ENCODE measurements around the gene MSI2.

Gene MSI2

GRCh38 chr17:57554826-57555635 lies 298.7 kb downstream of the MSI2 start:
- DNase-seq (ENCODE audit: low read depth, low spot score) = no peak

DNA sequence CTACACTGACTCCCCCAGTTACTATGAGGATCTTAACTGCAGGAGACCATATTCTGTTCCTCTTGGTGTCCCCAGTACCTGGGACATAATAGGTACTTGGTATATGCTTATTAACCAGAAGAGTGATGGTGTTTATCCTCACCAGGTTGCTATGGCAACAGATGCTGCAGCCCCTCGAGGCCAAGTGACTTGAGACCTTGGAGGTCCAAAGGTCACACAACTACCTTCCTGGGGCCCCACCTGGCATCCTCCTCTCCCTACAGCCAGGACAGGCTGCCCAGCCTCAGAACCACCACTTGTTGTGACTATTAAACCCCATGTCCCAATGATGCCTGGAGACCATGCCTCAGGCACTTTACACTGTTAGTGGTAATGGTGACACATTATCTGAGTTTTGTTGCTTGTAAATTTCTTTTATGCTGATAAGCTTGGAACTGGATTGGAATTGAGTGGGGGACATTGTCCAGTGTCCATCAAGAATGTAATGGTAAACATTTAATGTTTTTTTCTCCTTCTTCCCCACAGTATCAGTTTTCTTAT lies 299.4 kb downstream of the MSI2 start:
- no peak for DNase-seq (ENCODE audit: low read depth, low spot score)

DNA sequence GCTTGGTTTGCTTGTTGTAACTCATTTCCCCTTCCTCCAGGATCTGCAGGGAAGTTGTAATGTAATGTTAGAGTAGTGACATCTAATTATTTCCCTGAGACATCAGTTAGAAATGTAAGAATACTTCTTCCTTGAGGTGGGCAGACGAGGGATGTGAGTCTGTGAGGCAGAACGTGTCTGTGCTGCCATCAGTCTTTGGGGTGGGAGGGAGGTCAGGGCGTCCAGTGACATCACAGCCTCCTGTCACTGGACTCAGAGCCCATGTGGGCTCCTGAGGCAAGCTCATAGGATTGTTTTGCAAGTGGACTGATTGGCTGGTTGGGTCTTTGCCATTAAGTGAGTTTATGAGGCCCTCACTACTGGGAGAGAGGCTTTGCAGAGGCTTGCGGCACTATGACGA lies 300.0 kb downstream of the MSI2 start:
- DNase-seq (ENCODE audit: low read depth, low spot score) = no peak

- no peak for DNase-seq (ENCODE audit: low read depth, low spot score)
These were observed 300.7 kb downstream of the MSI2 start for GRCh38 chr17:57556977-57557376.

DNA sequence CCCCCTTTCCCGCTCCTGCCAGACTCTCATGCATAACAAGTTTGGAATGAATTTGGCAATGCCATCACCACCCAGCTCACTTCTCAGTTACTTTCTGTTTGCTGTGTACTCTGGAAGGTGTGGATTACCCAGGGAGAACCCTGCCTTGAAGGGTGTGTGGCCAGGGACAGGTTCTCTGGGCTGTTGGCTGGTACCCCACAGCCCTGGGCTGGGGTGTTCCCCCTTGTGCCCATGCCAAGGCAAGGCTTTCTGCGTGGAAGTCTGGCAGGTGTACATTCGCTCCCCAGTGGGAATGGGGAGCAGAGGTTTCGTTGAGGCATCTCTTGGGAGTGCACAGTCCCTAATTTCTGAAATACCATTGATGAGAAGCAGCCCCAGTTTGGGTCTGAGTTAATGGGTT lies 301.1 kb downstream of the MSI2 start:
- DNase-seq (ENCODE audit: low read depth, low spot score) = no peak

- DNase-seq (ENCODE audit: low read depth, low spot score) = no peak
These were observed 301.7 kb downstream of the MSI2 start for GRCh38 chr17:57557834-57558681.

DNA sequence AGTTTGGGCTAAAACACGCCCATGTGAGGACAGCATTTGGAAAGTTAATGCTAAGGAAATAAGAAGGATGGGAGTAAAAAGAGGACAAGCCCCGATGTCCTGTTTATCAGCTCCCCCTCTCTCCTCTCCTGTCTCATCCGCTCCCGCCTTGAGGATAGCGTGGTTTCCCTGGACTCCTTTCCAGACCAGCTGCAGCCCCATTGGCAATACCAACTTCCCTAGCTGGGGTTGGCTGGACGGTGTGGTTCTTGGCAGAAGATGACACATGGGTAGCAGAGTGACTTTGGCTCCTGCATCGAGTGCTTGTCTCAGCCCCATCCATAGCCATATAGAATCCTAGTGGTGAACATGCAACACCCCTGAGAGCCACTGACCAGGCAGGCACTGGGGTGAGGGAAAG lies 302.9 kb downstream of the MSI2 start:
- DNase-seq (ENCODE audit: low read depth, low spot score) = no peak

DNA sequence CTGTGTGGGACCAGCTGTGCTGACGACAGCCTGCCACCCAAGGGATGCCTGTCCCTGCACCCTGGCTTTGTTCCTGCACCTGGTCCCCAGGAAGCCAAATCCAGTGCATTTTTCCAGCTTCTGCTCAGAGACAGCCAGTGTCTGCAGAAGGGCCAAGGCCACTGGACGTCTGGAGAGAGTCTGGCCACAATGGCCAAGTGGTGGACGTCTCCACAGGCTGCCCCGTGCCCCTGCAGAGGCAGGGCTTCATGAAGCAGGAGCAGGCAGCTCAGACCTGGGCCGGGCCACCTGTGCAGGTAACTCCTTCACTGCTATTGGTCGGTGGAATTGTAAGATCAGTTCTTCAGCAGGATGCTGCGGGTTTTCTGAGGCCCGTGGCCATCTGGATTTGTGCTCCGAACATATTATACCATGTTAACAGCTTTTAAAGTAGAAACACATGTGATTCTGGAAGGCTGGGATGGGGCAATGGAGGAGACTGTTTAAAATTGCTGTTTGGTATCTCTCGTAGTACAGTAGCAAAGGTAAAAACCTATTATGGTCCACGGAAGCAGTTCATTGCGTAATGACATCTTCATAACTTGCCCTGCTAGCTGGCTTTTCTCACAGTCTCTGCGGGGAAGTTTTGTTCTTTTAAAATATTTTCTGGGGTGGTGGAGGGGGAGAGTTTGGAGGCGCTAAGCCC lies 303.5 kb downstream of the MSI2 start:
- DNase-seq (ENCODE audit: low read depth, low spot score) = no peak

- no peak for DNase-seq (ENCODE audit: low read depth, low spot score)
These were observed 304.0 kb downstream of the MSI2 start for GRCh38 chr17:57560319-57560705.

- DNase-seq (ENCODE audit: low read depth, low spot score) = no peak
These were observed 304.9 kb downstream of the MSI2 start for GRCh38 chr17:57561072-57561861.

GRCh38 chr17:57562184-57562698 lies 305.9 kb downstream of the MSI2 start:
- DNase-seq (ENCODE audit: low read depth, low spot score) = no peak

GRCh38 chr17:57563958-57564357 lies 307.6 kb downstream of the MSI2 start:
- no peak for DNase-seq (ENCODE audit: low read depth, low spot score)

DNA sequence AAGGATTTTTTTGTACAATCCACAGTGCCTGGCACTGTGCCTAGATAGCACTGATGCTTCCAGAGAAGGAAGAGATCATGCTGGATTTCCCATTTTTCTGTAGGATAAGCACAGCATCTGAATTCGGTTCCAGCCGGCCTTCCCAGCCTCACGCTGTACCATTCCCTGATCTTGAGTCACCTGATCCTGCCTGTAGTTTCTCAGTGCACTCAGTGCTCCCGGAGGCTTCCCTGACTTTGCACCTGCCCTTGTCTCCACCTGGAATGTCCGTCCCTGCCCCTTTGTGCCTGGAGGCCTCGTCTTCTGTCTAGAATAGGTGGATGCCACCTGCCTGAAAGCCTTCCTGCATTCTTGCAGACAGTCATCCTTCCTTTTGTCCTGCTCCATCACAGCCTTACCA lies 308.9 kb downstream of the MSI2 start:
- DNase-seq (ENCODE audit: low read depth, low spot score) = no peak

DNA sequence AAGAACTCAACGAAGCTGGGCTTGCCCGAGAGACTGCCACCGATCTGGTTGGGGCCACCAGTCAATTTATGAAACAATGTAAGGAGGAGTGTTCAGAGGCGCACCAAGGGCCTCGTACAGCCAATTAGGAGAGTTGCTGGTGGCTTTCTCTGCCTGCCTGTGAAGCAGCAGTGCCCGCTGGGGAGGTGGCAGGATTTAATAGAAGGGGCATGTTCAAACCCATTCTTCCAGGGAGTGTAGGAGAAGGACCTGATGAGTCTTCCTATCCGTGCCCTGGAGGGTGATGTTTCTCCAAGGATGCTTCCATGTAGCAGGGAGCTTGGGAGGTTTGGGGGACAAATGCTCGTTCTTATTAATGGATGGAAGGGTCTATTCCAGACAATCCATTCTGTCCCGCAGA lies 310.4 kb downstream of the MSI2 start:
- no peak for DNase-seq (ENCODE audit: low read depth, low spot score)

GRCh38 chr17:57567251-57567650 lies 310.9 kb downstream of the MSI2 start:
- DNase-seq (ENCODE audit: low read depth, low spot score) = no peak

- no peak for DNase-seq (ENCODE audit: low read depth, low spot score)
These were observed 312.0 kb downstream of the MSI2 start for GRCh38 chr17:57568340-57568739.

- no peak for DNase-seq (ENCODE audit: low read depth, low spot score)
These were observed 312.7 kb downstream of the MSI2 start for GRCh38 chr17:57569021-57569420.

- DNase-seq (ENCODE audit: low read depth, low spot score) = no peak
These were observed 313.5 kb downstream of the MSI2 start for GRCh38 chr17:57569853-57570252.

DNA sequence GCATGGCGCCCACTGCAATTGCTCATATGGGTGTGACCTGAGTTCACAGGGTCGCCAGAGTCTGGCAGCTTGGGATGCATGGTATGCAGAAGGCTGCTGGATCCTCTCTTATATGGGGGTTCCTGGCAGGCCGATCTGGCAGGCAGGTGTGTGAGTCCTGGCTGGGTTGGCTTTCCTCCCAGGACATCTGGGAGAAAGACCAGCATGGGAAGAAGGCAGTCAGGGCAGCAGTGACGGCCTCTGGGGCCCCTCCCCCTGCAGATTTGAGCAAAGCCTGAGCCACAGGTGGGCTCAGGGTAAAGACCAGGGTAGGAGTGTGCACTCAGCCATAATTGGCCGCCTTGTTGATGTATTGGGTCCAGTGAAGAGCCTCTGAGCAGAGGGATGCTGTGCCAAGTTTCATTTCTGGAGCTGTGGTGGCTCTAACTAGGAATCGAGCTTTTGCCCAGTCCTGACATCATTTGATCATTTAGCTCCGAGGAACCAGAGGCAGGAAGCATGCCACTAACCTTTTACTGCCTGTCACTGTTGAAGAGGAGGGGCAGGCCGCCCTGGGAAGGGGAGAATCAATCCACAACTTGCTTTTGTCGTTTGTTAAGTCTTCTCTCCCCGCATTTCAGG lies 314.5 kb downstream of the MSI2 start:
- no peak for DNase-seq (ENCODE audit: low read depth, low spot score)

DNA sequence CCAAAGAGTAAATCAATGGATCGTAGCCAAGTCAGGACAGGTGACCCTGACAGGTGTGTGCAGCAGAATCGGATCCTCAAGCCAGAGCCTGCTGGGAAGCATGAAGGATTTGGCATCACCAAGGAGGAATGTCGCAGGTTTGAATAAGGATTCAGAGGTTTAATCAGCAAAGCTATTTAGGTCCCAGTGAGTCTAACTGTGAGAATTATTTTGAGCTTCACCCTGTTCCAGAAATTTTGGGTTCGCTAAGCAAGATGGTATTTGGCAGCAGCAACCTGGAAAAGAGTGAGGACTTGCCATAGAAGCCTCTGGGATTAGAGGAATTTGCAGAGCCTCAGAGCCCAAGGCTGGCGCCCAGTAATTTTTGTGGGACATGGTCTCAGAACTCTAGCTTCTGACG lies 315.7 kb downstream of the MSI2 start:
- no peak for DNase-seq (ENCODE audit: low read depth, low spot score)

- DNase-seq (ENCODE audit: low read depth, low spot score) = no peak
These were observed 316.3 kb downstream of the MSI2 start for GRCh38 chr17:57572600-57572999.
